GM12865 (cell line): ENCODE measurements around the gene ETFB.

Source experiments
- DNase-seq: peaks from one replicate; pipeline ENCODE4 v3.0.0; 2010; ENCODE audit warnings: low read depth
- H3K4me3 ChIP-seq: 2 replicates; pipeline ENCODE4 v1.5.1; 2011; ENCODE audit warnings: mild to moderate bottlenecking, low read depth, low read length, control low read depth
- CTCF ChIP-seq: IDR thresholded peaks from 2 replicates; pipeline ENCODE4 v1.5.1; 2011; ENCODE audit warnings: low read length, control low read depth, low read depth, inconsistent platforms; ENCODE audit not compliant: insufficient read depth; ENCODE audit errors: missing control alignments

Gene ETFB

DNA sequence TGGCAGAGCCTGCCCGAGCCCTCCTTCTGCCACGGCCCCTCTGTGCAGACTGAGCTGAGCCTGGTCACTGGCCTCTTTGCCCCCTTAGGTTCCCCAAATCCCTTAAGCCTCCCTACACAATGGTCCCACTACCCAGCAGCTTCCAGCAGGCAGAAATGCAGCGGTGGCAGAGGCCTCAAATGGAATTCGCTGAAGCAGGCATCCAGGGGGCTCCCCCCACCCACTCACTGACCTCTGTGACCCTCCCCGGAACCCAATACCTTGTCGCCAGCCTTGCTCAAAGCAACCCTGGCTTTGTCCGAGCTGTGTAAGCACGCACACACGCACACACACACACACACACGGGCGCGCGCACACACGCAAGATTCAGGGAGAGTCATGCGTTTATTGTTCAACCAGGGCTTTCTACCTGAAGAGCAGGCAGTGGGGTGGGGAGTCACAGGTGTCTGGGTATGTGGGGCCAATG lies 21.8 kb upstream of the ETFB start, which contains the start of gene LIM2:
TSS of gene LIM2 (minus strand) at position 51 of the 466 bp plus-strand sequence. CDS start 531 bp downstream, outside the sequence.
- no peak for DNase-seq
- no peak within 1 kb of the TSS for H3K4me3 ChIP-seq
- TF ChIP-seq CTCF, result no peak

GRCh38 chr19:51386882-51387520 lies 20.8 kb upstream of the ETFB start:
- TF ChIP-seq CTCF, result no peak
- no peak for DNase-seq
- no peak overlapping the region for H3K4me3 ChIP-seq

DNA sequence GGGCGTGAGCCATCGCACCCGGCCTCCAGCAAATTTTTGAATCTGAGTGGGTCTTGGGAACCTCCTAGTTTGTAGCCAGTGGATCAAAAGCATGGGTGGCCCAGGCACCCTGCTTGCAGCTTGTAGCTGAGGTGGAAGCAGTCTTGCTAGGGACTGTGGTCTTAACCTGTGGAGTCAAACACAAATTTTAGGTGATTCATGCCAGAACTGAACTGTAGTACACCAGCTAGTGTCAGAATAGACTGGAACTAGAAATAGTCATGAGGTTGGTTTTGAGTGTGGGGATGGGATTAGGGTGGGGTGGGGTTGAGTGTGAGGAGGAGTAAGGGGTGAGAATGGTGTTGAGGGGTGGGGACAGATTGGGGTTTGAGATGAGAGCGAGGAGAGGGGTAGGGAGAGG lies 15.8 kb upstream of the ETFB start:
- TF ChIP-seq CTCF, result no peak
- no peak for DNase-seq

DNA sequence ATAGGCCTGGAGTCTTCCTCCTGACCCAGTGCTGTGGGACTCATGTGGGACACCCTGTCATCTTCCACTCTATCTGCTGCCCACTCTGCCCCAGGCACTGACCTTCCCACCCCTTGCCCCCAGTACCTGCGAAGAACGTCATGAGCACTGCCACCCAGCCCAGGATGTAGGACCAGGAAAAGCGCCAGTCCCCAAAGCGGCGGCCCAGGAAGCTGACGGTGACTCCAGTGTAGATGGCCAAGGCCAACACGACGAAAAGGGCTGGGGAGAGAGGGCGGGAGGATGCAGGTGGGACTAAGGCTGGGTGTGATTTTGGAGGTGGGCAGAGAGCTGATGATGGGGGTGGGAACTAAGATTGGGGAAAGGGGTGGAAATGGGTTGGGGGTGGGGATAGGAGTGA lies 14.2 kb upstream of the ETFB start:
- no peak for TF ChIP-seq CTCF
- no peak overlapping the region for H3K4me3 ChIP-seq

More for the DNA sequence above, 15.8 kb upstream of the ETFB start:
- no peak overlapping the region for H3K4me3 ChIP-seq

GRCh38 chr19:51377422-51377821 lies 11.2 kb upstream of the ETFB start:
- DNase-seq, result no peak
- TF ChIP-seq CTCF, result no peak
- no peak overlapping the region for H3K4me3 ChIP-seq

More for the DNA sequence above, 14.2 kb upstream of the ETFB start:
- no peak for DNase-seq

DNA sequence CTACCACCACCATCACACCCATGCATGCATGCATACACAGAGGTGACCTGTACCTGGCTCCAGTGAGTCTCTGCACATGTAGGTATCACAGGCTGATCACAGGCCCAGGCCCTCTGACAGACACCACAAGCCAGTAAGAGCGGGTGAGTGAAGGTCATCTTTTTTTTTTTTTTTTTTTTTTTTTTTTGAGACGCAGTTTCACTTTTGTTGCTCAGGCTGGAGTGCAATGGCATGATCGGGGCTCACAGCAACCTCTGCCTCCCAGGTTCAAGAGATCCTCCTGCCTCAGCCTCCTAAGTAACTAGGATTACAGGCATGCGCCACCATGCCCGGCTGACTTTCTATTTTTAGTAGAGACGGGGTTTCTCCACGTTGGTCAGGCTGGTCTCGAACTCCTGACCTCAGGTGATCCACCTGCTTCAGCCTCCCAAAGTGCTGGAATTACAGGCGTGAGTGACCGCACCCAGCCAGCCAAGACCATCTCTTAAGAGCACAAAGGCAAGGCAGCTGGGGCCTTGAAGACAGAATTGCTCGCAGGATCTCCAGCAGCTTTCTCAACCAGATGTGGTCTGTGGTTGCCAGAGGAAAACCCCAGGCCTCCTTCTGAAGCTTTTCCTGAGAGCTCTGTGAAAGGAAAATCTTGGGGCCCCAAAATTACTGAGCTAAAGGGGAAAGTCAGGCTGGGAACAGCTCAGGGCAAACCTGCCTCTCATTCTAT lies 9.5 kb upstream of the ETFB start:
- peak; percentile 81 for DNase-seq

More for the DNA sequence above, 9.5 kb upstream of the ETFB start:
- no peak for TF ChIP-seq CTCF
- H3K4me3 ChIP-seq, result no peak overlapping the region
